Urothelium cell line (cell line): ENCODE measurements around the gene LINC00237.

Experiments
- DNase-seq: peaks from one replicate; pipeline ENCODE4 v3.0.0; 2011; ENCODE audit warnings: low spot score, mixed read lengths
- FAIRE-seq: peaks from 2 replicates; lab custom pipeline; 2011; peaks lifted over from hg19 to GRCh38; lab: Jason Lieb, UNC

The LINC00237 gene

DNA sequence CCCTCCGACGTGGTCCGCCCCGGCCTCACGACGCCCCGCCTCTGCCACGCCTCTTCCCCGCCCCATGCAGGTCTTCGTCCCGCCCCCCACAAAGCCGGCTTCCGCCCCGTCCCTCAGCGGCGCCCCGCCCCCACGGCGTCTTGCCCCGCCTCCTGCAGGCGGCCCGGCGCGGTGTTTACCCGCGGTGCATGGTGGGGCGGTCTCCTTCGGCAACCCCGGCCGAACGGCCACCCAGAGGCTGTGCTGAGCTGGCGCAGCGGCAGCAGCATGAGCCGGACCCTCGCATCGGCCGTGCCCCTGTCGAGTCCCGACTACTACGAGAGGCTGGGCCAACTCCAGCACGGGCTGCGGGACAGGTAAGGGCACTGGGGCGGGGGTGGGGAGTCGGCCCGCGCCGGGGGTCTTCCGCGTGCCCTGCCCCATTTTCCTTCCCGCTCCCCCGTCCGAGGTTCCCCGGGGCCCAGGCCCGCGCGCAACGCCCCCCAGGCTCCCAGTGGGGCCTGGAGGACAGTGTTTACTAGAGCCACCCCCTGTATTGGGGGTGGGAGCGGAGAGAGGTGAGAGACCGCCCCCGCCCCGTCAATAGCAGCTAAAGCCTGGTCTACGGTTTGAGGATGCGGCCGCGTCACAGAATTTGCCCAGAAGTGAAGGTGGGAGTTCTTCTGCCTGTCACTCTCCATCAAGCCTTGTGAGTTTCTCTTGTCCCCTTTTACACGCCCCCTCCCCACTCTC is 19.9 kb upstream of the LINC00237 start, which contains the start of gene KIZ:
TSS of gene KIZ (plus strand) at position 234 of the 732 bp plus-strand sequence. CDS start at position 268, 34 bp downstream.
- peak; percentile 95 for DNase-seq
- peak; percentile 97 for FAIRE-seq

DNA sequence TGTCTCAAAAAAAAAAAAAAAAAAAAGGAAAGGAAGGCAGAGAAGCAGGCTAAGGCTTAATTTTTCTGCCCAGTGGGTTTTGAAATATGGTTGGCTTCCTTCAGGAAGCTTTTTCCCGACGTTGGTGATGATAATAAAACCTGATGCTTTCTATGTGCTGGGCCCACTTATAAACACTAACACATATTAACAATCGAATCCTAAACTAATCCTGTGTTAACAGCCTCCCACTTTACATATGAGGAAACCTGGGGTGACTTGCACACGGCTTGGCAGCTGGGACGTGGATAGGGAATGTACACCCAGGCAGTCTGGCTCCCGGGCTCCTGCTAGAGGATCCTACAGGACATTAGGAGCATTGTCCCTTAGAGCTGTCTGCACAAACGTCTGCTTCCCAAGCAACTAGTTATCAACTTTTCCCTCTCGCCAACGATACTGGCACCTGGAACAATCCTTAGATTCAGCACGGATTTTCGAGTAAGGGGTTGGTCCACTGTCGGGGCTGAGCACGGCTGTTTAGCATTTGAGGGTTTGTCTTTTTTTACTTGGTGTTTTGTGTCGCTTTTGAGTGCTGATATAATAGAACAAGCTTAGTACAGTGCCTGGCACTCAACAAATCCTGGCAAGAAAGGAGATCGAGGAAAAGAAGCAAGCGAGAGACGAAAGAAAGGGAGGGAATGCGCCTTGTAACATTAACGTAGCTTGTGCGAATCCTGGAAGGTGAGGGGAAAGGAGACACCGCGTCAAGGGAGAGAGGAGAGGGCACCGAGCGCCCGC is 19.1 kb upstream of the LINC00237 start:
- FAIRE-seq = no peak
- DNase-seq = peak; percentile 68

DNA sequence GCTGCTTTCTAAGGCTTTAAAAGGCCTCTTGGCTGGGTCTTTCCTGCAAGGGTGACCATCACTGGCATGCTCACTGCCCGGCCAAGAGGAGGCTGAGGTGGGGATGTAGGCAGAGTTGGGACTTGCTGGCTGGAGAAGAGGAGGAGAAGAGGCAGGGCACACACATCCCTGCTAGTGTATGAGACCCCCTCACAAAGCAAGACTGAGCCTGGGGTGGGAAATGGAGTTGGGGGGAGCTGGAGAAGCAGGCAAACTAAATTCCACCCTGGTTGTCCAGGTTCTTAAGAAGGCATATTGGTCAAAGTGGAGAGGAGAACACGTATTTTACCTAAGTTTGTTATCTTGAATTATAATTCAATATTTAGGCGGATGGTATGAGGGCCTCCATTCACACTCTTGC is 18.0 kb upstream of the LINC00237 start:
- DNase-seq (no peak), FAIRE-seq (no peak)

DNA sequence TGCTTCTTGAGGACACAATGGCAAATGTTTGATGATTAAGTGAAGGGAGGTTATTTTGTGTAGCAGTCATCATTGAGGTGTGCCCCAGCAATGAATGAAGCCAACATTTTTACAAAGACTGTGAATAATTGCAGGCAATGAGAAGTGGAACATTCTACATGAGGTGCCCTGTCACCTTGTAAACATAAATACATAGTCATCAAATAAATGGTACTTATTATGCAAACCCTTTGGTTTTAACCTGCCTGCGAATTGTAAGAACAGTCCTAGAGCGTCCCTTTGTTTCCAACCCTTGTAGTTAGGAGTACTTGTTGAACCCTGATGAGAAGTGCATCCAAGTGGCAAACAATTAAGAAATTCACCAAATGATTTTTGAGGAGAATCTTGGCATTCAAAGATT is 12.6 kb upstream of the LINC00237 start:
- no peak for DNase-seq
- no peak for FAIRE-seq

DNA sequence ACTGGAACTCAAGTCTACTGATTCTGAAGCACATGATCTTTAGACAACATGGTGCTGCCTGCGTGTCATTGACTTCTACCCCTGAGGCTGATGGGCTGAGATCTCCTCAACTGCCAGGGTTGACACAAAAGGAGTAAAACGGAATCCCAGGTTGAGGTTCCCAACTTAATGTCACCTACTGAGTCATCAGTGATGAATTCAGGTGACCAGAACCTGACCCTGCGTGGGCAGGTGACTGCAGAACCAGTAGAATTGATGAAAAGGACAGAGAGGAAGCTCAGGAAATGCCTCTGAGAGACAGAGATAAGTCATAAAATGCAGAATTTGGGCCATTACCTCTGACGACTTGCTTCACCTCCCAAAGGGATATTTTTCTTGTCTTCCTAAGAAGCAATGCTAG is 12.0 kb upstream of the LINC00237 start:
- DNase-seq = no peak
- no peak for FAIRE-seq

DNA sequence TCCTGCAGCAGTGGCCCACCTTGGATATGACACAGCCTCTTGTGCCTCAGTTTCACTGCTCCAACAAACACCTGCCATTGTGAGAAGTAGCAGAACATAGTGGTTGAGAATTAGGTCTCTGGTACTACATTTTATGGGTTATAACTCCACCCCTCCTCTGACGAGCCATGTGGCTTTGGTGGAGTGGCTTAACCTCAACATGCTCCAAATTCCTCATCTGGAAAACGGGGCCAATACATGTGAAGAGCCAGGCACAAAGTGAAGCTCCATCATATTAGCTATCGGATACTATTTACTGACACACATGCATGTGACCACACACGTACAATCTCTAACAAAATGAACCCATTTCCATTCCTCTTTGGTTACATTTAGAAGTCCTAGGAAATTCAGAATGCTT is 11.4 kb upstream of the LINC00237 start:
- no peak for DNase-seq
- FAIRE-seq = no peak

DNA sequence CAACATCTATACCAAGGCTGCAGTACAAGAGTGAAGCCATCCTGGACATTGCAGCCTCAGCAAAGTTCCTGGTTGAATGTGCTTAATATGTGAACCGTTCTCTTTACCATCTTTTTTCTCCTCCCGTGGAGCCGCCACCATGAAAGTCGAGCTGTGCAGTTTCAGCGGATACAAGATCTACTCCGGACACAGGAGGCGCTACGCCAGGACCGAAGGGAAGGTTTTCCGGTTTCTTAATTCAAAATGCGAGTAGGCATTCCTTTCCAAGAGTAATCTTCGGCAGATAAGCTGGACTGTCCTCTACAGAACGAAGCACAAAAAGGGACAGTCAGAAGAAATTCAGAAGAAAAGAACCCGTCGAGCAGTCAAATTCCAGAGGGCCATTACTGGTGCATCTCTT is 8.4 kb upstream of the LINC00237 start:
- DNase-seq (no peak), FAIRE-seq (no peak)

DNA sequence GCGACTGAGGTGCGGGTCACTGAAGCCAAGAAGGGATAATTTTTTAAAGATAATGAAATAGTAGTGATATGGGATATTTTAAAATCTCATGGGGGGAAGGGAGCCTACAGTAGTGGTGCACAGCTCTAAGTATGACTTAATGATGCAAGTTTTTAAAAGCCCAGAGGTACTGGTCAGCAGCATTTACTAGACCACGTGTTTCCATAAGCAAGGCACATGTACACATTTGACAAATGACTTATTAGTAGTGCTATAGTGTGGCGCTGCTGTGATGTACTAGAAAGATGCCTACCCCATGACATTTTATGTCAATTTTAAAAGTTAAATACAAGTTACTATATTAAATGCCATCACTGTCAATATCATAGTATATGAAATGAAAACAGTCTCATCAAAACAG is 7.5 kb upstream of the LINC00237 start:
- DNase-seq (no peak), FAIRE-seq (no peak)

DNA sequence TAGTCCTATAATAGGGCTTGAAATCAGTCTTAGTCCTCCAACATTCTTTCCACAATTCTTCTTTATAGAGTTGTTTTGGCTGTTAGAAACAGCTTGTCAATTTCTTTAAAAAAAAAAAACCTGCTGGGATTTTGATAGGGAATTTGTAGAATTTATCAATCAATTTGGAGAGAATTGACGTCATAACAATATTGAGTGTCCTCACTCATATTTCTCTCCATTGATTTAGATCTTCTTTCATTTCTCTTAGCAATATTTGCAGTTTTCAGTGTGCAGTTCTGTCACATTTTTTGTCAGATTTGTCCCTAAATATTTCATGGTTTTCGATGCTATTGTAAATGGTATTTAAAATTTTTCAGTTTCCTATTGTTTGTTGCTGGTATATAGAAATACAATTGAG is 5.3 kb upstream of the LINC00237 start:
- DNase-seq (no peak), FAIRE-seq (no peak)

DNA sequence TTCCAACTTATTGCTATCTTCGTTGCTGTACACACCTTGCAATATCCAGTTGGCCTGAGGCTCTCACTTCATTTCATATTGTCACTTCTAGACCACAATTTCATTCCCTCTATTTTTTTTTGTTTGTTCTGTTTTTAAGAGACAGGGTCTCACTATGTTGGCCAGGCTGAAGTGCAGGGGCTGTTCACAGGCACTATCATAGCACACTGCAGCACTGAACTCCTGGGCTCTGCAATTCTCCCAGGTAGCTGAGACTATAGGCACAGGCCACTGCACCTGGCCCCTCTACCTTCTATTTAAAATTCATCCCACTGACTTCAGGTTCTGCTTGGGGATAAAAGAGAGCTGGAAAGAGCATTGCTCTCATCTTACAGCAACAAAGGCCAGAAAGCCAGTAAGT is 4.7 kb upstream of the LINC00237 start:
- FAIRE-seq (no peak), DNase-seq (no peak)

DNA sequence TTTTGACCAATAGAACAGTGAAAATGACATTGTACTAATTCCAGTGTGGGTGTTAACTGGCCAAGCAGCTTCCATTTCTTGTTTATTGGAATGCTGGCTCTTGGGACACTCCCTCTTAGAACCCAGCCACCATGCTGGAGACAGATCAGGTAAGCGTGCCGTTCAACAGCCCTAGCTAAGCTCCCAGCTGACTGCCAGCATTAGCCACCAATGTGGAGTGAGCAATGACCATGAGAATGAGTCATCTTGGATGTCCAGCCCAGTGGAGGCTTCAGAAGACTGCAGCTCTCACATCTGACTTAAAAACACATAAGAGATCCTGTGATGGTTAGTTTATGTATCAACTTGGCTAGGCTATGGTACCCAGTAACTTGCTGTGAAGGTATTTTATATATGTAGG is 3.0 kb upstream of the LINC00237 start:
- DNase-seq (no peak), FAIRE-seq (no peak)

DNA sequence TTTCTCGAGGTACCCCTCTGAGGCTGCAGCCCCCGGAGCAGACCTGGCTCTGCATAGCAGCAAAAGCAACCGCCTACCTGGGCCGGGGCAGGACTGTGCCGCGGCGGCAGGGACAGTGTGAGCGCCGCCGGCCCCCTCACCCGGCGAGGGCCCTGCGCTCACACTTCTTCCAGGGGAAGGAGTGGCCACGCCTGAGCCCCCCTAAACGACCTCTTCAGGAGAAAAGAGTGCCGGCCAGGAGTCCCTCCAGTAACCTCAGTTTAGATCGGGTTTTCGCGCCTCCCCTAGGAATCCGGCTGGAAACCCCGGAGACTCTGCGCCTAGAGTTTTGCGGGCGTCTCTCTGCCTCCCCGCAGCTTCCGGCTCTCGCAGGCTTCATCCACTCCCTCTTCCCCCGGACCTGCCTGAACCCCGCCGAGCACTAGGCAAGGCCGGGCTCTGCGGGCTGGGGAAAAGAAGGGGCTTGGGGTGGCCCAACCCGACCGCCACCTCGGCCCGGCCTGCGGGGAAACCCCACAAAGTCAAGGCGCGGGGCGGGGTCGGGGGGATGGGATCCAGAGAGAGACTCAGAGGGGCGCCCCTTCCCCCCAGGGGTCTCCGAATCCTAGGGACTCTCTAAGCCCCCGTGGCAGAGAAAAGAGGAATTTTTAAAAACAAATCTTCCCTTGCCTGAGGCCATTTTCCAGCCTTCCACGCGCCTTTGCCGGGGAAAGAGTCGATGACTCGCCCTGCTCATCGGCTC is 558 bp downstream of the LINC00237 start:
- DNase-seq (no peak), FAIRE-seq (no peak)

DNA sequence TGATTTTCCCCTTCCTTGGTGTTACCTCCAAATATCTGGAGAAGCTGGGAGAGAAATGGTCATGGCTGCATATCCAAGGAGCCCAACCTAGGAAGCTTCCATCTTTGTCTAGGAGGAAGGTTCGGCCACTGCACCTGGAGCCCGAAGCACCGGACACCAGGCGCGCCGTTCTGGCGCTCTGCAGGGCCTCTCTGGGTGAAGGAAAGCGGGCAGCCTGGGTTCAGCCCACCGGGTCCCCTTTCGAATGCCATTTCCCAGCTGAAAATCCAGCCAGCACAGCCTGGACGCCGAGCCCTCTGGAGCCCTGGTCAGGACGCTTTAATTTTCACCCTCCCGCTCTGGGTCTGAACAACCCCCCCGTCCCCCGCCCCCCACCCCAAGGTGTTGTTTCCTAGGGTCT is 1.2 kb downstream of the LINC00237 start:
- no peak for FAIRE-seq
- DNase-seq = no peak

DNA sequence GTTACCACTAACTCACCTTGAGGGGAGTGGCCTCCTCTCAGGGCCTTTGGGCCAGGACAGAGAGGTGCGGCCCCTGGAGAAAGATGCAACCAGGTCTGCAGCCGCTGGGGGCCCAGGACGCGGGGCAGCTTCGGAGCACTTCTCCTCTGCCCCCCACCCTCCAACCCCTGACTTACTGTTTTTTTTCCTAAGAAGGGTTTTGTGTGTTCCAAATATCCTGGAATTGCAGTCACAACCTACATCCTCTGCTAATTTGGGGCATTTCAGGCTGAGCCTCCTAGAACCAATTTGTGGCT is 1.7 kb downstream of the LINC00237 start:
- DNase-seq = no peak
- FAIRE-seq = no peak

DNA sequence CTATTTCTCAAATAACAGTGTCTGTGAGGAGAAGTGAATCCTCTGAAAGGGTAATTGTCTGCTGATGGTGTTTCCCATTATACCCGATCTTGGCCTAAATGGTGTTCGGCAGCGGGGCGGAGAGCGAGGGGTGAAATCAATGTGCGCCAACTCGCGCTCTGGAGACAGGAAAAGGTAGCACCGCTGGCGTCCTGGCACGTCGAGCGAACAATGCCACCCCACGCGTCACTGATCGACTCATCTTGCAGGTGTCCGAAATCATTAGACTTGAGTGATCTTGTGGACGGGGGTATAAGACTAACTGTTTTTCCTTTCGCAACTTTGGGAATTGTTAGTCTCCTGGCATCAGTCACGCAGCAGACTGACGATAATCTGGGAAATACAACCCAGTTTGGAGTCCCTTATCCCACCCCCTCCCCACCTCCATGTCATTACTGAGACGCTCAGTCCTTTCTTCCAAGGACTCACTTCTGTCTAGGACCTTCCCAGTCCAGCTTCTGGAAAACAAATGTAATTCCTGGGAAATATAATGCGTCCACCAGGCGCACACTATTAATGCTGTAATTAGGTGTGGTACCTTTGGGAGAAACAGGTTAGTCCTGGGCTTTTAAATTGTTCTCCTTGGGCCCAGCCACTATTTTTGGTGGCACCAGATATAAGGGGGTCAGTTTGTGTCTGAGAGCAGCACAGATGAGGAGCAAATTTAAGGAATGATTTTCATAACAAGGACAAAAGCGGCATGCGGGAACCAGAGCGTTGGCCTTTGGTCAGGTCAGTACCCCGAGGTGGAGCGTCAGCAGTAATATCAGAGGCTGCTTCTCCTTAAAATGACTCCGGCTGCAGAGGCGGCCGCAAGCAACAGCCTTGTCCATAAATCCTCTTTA is 2.3 kb downstream of the LINC00237 start:
- FAIRE-seq (no peak), DNase-seq (no peak)

DNA sequence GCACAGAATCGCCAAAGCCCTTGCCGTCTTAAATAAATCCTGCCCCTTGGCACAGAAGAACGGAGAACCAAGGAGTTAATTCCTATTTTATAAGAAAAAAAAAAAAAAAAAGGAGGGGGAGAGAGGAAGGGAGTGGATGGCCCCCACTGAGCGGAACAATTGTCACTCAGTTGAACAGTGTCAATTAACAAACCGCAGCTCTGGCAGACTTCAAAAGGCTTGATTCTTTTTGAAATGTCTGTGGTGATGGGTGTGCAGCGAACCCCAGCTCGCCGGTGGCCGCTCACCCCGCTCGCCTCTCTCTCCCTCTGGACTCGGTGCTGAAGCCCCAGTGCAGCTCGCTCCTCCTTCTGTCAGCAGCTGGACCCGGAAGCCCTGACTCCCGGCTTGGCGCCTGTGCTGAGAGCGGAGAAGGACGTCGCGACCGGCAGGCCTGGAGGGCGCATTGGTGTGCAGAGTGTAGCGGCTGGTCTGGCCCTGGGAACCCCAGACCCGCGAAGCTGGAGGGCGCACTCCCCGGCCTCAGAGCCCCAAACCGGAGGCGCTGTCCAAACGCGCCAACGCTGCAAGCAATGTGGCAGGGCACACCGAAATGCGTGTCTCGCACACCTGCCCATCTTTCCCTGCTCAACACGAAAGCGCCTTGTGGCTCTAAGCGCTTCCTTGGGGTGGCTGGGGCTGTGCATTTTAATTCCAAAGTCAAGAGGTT is 3.4 kb downstream of the LINC00237 start:
- FAIRE-seq = no peak
- DNase-seq = no peak

DNA sequence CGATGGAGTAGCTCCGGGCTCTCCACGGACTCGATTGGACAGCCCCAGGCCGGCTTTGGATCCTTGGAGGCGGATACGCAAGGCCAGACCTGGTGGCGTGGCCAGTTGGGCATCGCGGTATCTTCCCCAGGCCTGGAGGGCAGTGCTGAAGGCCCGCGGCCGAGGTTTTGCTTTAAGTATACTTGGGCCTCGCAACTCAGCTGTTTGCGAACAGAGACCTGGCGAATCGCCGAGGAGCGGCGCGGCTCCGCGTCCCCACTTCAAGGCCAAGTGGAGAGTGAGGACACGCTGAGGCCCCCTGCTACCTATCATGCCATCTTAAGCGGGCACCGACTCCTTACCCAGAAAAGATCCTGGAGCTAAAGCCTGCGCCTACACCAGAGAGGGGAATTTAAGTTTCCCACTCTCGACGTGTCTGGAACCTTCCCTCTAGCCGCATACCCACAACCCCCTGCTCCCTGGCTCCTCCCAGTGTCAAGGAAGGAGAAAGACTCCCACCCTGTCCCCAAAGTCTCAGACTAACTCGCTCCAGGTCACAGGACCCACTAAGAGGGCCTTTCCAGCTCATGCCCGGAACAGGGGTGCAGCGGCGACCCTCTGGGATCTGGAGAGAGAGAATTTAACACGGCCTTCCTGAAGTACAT is 4.1 kb downstream of the LINC00237 start:
- DNase-seq (no peak), FAIRE-seq (no peak)

DNA sequence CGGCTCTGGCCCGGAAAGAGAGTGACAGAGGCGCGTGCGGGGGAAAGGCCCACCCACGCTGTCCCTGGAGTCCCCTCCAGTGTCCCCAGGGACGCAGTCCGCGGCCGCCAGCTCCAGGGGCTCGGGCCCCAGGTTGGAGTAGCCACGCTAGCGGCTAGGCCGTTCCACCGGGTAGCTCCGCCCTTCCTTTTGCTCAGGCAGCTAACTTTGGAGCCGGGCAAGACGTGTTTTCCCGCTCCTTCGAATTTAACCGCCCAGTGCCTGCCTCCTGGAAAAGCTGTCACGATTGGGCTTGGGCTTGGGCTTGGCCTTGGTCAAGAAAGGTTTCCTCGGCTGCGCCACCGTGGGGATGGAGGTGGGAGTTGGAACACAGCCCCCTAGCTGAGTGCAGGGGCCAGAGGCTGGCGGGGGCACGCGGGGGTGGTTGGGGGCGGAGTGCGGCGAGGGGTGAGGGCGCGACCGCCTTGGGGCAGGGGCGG is 4.7 kb downstream of the LINC00237 start:
- FAIRE-seq (no peak), DNase-seq (no peak)

DNA sequence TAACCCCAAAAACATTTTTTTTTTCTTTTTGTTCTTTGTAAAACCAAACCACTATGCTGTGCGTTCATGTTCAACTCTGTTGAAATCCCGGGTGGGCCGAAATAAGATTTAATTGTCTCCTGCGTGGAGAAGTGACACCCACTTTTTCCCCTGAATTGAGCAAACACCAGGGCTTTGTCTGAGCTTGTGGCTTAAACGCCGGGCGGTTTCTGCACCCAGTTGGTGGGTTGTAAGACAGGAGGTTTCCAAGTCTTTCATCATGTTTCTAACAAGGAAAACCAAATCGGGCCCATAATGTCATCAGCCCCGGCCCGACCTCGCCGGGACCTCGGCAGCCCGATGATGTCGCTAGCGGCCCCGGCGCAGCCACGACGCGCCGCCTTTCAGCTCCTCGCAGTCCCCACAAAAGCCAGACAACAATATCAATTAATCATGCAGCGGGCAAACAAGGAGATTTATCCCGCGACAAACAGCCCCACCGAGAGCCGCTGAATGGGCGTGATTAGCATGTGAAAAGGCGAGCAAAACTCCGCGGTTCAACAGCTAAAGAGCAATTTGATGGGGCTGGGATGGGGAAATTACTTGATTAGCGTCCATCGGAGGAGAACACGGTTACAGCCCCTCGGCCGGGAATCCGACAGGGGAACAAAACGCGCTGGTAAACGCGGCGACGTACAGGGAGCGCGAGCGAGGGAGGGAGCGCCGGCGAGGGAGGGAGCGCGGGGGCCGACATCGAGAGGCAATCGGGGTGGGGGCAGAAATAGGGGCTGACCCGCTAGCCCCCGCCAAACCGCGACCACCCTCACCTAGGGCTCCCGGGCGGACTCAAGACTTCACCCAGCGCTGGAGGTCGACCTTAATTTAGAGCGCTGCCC is 5.3 kb downstream of the LINC00237 start:
- DNase-seq = no peak
- no peak for FAIRE-seq
